EL (cell line): ENCODE measurements around the gene ANKRD29.
A peak's percentile ranks its signal among the peaks of the same experiment; 100 is the strongest.

Experiments used
- DNase-seq: peaks from one replicate; pipeline ENCODE4 v3.0.0-alpha.2; 2016

ANKRD29 gene

DNA sequence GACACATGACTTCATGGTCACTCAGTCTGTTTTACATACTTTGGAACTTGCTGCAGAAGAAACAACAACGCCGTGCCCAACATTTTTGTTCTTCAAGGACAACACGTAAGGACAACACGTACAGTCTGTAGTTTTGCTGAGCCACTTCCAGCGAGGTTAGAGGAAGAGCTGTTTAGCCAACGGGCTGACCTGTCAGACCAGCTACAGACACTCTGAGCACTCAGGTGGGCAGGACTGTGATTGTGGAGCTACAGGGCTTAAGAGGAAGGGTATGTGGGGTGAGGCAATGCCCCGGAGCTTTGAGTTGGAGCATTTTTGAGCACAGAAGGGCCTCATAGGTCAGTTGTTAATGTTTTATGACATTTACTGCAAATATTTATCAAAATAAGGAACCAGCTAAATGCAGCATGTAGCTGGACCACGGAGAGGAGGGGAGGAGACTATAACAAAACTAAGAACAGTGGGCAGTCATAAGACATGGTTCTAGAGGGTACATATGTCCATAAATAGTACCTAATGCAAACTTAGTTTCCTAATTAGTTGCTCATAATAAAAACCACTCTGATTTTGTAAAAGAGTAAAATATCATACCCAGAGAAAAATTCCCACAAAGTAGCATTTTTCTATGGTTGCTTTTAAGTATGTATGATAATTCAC lies 50.1 kb downstream of the ANKRD29 start:
- DNase-seq = no peak

- DNase-seq = no peak
Measured at GRCh38 chr18:23609390-23610023, 53.2 kb downstream of the ANKRD29 start.

DNA sequence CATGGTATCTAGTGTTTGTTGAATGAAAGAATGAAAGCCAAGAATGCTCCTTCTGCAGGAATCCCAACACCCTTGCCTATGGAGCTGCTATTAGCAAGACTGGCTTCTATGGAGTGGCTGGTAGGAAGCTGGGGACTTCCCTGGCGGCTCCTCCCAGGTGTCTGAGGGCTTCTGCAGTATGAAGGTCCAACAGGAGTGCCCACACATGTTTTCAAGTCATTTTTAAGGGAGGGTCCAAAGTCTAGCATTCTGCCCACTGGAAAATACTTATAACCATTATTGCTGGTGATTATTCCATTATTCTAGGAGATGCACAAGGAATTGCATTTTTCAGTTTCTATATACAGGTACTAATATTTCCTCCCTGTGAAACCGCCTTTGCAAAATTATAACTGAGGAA lies 54.5 kb downstream of the ANKRD29 start:
- no peak for DNase-seq

DNA sequence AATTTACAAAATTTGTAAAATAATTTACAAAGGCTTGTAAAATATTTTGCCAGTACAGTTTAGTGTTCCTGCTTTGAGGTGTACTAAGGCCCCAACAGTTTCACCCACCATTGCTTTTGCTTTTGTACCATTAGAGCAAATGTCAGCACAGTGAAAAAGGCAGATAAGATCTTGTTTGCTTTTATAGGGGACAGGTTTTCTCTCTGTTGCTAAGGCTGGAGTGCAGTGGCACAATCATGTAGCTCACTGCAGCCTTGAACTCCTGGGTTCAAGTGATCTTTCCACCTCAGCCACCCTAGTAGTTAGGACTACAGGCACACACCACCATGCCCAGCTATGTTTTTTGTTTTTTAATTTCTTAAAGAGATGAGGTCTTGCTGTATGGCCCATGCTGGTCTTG lies 56.8 kb downstream of the ANKRD29 start:
- no peak for DNase-seq

- no peak for DNase-seq
Measured at GRCh38 chr18:23599809-23600208, 62.9 kb downstream of the ANKRD29 start.

DNA sequence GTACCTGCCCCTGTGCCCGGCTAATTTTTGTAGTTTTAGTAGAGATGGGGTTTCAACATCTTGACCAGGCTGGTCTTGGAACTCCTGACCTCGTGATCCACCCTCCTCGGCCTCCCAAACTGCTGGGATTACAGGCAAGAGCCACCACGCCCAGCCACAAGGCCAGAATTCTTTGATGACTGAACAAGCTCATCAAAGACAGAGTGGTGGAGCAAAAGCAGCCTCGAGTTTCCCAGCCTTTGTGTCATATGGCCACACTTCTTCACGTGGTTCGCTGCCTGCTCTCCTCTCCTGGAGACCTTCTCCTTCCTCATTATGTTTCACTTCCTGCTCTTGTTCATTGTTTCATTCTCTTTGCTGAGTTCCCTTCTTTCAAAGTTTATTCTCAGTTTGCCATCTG lies 66.5 kb downstream of the ANKRD29 start:
- DNase-seq = no peak

DNA sequence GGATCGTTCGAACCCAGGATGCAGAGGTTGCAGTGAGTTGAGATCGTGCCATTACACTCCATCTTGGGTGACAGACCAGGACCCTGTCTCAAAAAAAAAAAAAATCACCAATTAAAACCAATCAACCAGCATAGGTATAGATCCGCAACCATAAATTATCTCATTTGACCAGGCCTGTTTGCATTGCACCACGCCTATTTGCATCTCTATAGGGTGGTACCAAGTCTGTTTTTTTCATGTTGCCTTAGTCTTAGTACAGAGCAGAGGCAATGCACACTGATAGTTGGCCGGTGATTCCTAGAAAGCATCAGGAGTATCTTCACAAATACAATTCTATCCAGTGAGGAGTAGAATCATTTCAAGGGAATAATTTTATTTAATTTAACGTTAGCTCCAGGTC lies 67.1 kb downstream of the ANKRD29 start:
- DNase-seq = no peak

- peak; percentile 89 for DNase-seq
Measured at GRCh38 chr18:23593720-23594119, 69.0 kb downstream of the ANKRD29 start.

DNA sequence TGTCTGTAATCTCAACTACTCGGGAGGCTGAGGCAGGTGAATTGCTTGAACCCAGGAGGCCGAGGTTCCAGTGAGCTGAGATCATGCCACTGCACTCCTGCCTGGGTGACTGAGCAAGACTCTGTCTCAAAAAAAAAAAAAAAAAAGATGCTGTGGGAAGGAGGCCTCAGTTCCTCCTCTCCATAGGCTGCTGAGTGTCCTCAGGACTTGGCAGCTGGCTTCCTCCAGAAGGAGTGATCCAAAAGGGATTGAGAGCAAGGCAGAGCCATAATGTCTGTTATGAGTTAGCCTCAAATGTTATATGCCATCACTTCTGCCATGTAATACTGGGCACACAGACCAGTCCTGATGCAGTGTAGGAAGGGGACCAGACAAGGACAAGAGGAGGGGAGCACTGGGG lies 69.8 kb downstream of the ANKRD29 start:
- DNase-seq = no peak

DNA sequence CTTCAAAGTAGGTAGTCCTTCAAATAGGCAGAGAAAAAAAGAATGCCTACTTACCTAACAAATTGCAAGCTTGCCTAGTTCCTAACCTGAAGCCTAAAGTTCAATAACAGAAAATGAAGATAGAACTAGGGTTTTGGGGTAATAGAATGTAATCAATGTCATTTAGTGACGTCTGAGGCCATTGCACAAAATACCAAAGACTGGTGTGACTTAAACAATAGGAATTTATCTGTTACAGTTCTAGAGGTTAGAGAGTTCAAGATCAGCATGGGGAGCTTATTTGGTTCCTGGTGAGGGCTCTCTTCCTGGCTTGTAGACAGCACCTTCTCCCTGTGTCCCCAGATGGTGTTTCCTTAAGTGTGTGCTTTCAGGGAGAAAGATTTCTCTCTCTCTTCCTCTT lies 71.7 kb downstream of the ANKRD29 start:
- DNase-seq = peak; percentile 80

GRCh38 chr18:23588836-23589560 lies 73.7 kb downstream of the ANKRD29 start:
- peak; percentile 69 for DNase-seq

GRCh38 chr18:23587220-23587642 lies 75.5 kb downstream of the ANKRD29 start:
- peak; percentile 14 for DNase-seq

- peak; percentile 98 for DNase-seq
Measured at GRCh38 chr18:23586249-23587196, 76.2 kb downstream of the ANKRD29 start, which contains the start of gene NPC1. Gene NPC1 (minus strand): TSS chr18:23586506. CDS start chr18:23586343, 163 bp downstream.

- DNase-seq = no peak
Measured at GRCh38 chr18:23585897-23586248, 76.8 kb downstream of the ANKRD29 start.

DNA sequence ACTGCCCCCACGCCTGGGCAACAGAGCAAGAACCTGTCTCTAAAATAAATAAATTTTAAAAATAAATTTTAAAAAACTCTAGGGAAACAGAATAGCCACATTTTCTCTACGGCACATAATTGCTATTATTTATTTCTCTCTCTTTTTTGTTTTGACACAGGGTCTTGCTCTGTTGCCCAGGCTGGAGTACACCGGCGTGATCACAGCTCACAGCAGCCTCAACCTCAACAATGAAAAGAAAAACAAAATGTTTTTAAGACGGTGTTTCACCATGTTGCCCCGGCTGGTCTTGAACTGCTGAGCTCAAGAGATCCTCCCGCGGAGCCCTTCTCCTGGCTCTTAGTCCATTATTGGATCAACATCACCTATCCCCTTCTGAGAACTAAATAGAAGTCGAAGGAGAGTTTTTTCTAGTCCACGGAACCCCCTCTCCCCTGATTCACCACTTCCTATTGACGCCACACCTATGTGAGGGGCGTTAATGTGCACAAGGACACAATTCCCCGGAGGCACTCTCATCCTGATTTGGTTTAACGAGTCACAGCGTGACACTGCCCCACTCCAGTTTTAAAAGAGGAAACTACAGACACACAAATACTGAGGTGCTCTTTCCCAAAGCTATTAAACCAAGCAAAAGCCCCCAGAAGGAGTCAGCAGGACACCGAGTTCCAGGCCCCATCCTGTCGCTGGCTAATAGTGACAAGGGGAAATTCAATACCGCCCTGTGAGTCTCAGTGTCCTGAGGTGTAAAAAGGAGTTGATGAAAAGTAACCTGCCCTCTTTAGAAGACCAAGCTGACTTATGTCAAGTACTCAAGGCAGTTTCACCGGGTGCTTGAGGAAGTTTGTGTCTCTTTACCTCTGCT lies 77.5 kb downstream of the ANKRD29 start:
- DNase-seq = peak; percentile 48

DNA sequence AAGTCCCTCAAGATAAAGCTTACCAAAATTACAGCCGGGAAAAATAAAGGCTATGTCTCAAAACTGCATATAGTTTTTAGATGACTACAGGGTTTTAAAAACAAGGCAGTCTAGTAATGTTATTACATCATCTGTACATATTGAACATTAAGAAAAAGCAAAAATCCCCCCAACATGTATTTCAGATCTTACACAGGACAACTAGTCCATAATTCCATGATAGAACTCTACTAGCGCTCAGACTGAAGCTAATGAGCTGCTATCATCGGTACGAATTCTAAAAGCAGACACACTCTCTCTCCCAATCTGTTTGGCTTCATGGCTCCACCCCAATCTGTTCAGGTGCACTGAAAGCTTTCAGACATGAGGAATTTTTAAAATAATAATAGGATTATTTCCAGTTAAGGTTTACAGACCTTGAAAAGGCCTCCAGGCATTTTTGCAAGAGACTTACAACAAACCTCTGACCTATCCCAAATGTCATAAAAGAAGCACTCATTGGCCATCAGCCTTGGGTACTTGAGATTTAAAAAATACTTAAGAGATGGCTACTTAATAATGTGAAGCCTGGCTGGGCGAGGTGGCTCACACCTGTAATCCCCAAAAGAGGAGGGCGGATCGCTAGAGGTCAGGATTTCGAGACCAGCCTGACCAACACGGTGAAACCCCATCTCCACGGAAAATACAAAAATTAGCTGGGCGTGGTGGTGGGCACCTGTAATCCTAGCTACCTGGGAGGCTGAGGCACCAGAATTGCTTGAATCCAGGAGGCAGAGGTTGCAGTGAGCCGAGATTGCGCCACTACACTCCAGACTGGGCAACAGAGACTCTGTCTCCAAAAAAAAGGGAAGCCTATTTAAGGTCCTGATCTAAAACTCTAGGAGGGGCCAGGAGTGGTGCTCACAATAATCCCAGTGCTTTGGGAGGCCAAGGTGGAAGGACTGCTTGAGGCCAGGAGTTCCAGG lies 78.4 kb downstream of the ANKRD29 start:
- DNase-seq = no peak

DNA sequence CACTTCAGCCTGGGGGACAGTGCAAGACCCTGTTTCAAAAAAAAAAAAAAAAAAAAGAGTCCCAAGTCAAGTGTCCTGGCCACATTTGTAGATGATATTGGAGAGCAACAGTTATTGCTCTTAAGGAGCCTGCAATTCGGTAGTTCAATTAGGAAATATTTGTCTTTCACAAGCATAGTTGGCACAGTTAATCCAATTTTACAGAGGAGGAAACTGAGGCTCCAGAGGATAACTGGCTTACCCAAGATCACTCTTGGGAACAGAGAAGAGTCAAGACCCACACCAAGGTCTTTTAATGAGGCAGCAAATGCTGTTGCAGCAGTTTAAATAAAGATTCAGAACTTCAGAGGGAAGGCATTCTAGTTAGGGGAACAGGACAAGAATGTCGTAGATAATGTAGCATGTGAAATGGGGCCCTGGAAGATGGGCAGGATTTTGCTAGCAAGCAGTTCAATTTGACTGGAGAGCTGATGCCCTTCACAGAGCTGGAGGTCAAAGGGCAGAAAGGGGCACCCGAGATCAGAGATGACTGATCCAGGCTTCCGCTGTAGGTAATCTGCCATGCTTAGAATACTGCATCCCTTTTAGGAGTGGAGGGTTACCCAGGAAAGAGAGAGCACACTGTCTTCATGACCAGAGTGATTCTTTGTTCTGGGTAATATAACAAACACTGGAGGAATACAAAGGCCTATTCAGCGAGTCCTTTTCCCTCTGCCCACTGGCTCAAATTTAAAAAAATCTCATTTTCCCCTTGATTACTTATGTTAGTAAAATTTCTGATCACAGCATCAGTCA lies 79.4 kb downstream of the ANKRD29 start:
- DNase-seq = no peak

DNA sequence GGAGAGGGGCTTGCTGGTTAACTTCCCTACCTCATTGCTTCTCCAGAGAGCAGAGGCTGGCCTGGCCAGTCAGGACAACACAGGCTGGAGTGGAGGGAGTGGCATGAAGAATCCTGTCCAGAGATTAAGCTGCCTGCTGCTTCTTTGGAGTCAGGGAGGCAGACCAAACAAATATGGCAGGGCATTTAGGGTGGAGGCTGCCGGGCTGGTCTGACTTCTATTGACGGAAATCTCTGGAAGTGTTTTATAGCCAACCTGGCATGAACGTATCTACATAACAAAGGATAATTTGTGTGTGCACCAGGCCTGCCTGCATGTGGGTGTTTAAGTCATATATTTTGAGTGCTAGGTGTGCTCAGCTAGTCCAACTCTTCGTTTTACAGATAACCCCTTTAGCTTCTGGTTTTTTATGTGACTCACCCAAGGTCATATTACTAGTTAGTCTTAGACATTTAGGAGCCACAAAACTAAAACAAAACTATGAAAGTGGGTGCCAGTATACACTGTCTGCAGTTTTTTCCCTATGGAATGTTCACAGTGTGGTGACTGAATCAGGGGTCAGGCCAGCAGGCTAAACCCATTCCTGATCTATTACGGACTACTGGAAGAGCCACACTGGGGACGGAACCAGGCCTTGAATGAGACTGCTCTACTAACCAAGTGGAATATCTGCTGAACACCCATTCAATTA lies 81.9 kb downstream of the ANKRD29 start:
- DNase-seq = peak; percentile 90
